Hematopoietic multipotent progenitor cell treated with erythropoietin and hydrocortisone succinate and interleukin-3 and kit ligand, for 8 days (in vitro differentiated cells): Measurements from ENCODE around the gene MEGF11.
A peak's percentile ranks its signal among the peaks of the same experiment; 100 is the strongest.
"Not testable (repeated sequence)": the region's sequence is repeated elsewhere in the genome, so short reads cannot be mapped to it uniquely, and the experiment has no call there.

Experiments used
- DNase-seq: peaks from one replicate; pipeline ENCODE4 v3.0.0-alpha.2; 2015

The MEGF11 gene

DNA sequence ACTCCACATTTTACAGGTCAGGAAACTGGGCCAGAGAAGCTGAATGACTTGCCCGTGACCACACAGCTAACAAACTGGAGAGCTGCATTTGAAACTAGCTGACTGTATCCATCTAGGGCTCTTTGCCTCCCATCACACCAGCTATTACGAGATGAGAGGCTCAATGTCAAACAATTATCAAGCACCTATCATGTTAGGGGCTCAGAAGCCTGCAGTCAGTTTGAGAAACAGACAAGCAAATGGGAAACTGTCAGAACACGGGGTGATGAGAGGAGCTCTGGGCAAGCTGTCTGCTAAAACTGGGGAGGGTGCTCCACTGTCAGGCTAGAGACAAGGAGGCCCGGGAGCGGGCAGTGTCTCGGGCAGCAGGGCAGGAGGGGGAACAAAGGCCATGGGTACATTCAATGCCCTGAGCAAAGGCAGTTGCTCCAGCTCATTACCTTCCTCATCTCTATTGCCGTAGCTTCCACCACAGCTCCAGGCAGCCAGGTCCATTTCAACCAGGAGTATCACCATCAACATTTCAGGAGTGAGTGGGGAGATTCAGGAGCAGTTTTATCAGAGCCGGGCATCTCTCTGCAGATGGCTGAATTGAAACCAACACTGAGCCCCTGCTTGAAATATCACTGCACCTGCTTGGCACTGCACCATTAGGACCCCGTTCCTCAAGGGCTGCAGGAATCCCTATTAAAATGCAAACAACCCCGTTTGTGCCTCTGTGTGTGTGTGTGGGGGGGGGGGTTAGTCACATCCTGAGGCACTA is 261.6 kb downstream of the MEGF11 start:
- DNase-seq: no peak

DNA sequence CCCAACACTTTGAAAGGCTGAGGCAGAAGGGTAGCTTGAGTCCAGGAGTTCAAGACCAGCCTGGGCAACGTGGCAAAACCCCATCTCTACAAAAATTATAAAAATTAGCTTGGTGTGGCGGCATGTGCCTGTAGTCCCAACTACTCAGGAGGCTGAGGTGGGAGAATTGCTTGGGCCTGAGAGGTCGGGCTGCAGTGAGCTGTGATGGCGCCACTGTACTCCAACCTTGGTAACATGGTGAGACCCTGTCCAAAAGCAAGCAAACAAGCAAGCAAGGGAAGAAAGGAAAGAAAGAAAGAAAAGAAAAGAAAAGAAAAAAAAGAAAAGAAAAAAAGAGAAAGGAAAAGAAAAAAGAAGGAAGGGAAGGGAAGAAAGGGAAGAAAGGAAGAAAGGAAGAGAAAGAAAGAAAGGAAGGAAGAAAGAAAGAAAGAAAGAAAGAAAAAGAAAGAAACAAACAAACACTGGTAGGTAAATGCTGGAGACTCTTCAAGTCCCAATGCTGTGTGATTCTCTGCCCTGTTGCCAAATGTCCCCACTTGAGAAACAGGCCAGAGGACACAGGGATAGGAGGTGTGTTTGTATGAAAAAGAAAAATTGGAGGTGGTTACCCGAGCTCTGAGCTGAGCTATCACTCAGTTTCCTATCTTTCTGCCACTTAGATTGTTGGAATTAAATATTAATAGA is 263.1 kb downstream of the MEGF11 start:
- DNase-seq: no peak

DNA sequence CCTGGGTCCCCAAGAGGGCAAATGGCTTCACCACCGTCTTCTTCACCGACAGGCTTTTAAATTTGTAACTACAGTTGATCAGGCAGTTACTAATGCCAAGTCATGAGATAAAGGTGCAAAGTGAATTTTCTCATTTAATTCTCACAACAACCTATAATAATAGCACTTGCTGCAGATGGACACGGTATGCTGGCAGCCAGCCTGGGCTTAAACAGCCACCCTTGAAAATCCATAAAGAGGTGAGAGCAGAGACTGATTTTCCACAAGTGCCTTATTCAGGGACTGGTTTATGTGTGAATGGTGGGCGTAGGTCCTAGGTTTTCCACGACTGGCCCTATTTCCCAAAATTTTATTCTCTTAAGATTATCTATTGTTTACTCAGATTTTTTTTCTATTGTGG is 266.4 kb downstream of the MEGF11 start:
- no peak for DNase-seq

DNA sequence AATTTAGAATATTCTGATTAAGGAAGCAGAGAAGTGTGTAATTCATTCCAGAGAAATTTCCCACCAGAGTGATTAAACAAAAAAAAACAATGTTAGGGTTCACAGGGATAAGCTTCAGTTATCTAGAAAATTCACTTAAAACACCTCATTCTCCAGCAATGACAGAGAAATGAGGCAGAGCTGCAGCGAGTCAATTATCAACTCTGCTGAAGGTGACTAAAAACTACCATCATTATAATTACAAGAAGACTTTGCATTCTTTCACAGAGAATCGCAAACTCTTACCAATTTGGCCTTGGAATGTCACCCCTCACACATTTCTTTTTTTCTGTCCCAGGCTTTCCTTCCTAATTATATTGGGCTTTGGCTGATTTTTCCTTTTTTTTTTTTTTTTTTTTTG is 267.1 kb downstream of the MEGF11 start:
- DNase-seq: no peak

DNA sequence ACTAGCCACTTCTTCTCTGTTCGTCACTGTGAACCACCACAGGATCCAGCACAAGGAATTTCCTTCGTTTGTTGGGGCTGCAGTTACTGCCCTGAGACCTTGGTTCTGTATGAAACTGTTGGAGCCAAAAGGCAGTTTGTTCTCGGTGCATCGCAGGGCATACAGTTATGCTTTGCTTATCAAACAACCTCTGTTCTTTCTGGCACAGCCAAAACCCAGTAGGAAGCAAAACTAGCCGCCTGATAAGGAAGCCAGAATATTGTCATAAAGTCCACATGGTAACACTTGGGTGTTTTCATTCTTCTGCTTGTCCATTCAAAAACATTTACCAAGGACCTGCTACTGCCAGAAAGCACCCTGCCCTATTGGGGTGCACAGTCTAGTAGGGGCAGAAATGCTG is 268.2 kb downstream of the MEGF11 start:
- DNase-seq: peak; percentile 78

DNA sequence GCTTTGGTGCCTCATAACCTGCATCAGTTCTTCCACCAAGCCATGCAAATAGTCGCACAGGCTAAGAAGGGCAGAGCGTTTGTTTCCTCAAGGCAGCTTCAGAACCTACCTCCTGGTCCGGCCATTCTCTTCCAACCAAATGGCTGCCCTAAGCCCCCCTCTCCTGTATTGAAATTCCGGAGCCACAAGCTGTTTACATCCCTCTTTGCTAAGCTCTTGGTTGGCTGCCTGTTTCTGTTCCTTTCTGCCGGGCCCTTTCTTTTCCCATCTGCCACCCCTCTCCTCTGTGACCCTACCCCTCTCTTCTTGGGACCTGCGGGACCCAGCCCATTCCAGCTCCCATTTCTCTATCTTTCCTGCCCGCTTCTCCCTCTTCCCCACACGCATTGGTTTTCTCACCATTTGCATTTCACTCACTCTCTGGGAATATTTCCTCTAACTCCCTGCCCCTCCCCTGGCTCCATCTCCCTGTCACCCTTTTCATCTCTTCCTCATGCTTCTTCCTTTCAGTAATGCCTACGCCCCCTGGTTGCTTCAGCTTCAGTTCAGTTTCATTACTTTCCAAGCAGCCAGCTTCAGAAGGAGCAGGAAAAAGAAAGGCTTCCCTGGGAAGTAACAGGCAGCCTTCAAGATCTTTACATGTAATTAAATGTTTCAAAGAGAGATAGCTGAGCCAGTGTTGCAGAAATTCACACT is 270.8 kb downstream of the MEGF11 start:
- DNase-seq: no peak

DNA sequence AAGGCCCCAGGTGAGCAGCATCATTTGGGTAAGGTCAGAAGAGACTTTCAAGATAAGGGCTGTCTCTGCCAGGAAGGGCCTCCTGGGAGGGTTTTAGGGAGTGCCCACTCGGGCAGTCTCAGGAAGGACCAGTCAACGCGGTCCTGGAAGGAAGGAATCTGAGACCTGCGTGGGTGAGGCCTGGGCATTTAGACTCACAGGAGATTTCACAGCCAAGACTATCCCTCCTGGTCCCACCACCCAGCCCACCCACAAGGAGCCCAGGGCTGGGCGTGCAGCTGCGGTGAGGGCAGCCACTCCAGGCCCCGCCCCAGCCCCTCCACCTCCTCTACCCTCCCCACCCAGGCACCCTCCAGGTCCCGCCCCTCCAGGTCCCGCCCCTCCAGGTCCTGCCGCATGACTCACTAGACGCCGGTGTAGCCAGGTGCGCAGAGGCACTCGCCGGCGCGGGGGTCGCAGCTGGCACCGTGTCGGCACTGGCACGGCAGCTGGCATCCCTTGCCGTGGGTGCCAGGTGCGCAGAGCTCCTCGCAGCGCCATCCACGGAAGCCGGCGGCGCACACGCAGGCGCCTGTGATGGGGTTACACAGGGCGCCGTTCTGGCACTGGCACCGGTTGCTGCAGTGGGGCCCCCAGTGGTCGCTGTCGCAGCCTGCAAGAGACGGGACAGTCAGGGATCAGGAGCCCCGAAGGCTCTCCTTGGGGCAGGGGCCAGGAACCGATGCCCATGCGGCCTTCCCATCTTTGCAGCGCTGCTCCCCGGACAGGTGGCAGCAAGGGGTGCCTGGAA is 271.5 kb downstream of the MEGF11 start:
- DNase-seq: peak; percentile 17

DNA sequence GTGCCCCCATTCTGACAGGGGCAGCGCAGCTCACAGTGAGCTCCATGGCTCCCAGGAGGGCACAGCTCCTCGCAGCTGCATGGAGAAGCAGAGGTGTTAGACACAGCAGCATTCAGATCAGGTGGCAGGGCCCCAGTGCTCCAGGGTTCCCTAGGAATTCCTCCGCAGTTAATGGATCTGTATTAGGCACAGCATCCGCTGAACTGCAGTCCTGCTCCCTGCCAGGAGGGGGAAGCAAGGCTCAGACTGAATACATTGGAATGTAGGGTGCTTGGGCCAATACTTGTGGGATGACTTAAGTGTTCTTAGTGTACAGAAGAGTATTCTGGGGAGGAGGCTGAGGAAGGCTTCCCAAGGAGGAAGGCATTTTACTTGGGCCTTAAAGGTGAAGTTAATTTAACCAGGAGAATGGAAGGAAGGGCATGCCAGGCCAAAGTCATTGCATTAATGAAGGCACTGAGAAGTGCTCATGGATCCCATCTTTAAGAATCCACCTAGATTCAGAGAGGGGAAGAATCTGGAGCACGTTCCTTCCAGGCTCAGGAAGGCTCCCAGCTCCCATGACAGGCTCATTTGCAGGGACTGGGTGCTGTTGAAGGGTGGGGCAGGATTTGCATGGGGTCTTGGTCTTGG is 272.6 kb downstream of the MEGF11 start:
- DNase-seq: peak; percentile 59

DNA sequence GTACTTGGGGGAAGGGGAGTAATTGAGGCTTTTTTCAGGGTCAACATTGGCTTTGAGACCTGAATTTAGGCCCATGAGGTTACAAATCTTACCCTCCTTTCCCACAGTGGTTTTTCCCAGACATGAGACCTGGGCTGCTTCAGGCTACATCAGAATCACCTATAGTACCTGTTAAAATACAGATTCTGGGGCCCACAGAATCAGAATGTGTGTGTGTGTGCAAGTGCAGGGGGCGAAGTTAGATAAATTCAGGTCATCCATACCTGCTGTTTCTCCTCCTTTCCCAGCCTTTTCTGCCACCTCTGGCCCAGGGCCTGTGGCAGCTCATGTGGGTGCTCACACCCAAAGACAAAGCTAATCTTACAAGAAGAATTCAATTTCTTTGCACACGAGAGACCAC is 273.7 kb downstream of the MEGF11 start:
- no peak for DNase-seq

DNA sequence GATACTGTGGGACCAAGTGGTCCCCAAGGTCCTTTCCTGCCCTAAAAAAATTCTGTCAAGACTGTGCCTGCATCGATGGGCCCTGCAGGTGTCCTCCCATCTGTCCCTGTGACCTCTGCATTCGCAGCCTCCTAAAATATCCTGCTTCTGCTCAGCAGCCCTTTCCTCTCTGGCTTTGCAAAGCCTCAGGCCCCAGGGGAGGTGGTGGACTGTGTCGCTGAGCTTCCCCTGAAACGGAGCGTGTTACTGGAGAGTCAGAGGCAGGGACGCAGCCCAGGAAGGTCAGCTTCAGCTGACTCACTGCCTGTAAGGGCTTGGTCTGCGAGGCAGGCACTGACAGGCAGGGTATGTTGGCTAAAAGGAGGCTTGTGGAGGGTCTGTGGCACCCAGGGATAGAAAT is 274.2 kb downstream of the MEGF11 start:
- no peak for DNase-seq

DNA sequence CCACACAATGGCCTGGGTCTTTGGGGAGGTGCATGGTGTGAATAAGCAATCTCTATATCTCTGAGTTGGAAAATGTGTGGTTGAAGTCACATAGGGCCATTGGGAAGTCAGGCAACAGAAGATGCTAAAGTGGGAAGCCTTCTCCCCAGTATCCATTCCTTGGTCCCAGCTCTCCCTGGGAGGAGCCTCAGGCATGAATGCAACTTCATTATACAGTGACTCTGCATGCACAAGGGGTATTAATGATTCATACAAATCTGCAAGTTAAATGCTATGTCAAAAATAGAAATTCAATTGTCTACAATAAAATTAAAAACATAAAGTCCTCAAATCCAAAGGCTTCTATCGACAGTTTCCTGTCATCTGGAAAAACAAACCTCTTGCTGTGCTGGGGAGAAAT is 275.4 kb downstream of the MEGF11 start:
- no peak for DNase-seq

DNA sequence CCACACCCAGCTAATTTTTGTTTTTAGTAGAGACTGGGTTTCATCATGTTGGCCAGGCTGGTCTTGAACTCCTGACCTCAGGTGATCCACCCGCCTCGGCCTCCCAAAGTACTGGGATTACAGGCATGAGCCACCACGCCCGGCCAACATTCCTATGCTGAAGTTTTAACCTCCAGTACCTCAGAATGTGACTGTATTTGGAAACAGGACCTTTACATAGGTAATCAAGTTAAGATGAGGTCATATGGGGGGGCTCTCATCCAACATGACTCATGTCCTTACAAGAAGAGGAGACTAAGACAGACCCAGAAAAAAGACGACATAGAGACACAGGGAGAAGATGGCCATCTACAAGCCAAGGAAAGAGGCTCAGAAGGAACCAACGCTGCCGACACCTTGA is 277.4 kb downstream of the MEGF11 start:
- DNase-seq: not testable (repeated sequence)

DNA sequence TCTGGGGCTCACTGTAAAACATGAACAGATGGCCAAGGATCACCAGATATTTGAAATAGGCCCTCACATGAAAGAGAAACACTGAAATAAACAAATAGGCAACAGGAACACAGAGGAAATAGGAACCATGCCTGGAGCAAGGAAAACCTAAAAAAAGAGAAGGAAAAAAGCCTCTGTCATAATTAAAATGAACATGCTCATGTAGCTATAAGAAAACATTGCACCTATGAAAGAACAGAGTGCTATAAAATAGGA is 281.9 kb downstream of the MEGF11 start:
- DNase-seq: no peak

DNA sequence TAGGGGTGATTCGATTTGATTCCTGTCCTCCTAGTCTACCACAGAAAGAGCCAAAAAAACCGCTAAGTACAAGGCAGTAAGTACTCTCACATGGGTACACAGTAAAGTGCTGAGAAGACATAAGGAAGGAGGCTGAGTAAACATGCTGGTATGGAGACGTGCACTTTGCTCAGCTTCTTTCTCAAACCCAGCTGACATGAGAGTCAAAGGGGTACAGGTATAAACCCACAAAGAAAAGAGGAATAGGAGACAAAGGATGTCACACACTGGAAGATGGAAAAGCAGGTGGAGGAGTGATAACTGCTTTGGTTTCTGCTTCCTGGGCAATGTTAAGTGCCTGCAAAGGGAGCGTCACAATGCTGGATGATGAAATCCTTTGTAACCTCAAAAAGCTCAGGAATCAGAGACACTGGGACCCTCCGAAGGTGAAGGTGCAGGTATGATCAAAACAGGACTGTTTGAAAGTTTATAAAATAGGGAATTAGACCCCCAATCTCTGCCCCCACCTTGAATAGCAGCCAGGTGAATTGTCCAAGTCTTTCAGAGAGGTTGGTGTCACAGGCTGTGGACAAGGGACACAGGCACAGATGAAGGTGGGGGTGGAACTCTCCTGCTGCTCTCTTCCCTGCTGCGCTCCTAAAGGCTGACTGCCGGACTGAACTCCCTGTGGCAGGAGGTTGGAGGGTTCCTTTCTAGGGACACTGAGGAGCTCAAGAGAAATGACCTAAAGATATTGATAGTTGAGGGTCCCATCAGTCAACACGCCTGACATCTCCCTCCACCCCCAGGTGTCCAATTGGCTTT is 282.4 kb downstream of the MEGF11 start:
- no peak for DNase-seq

DNA sequence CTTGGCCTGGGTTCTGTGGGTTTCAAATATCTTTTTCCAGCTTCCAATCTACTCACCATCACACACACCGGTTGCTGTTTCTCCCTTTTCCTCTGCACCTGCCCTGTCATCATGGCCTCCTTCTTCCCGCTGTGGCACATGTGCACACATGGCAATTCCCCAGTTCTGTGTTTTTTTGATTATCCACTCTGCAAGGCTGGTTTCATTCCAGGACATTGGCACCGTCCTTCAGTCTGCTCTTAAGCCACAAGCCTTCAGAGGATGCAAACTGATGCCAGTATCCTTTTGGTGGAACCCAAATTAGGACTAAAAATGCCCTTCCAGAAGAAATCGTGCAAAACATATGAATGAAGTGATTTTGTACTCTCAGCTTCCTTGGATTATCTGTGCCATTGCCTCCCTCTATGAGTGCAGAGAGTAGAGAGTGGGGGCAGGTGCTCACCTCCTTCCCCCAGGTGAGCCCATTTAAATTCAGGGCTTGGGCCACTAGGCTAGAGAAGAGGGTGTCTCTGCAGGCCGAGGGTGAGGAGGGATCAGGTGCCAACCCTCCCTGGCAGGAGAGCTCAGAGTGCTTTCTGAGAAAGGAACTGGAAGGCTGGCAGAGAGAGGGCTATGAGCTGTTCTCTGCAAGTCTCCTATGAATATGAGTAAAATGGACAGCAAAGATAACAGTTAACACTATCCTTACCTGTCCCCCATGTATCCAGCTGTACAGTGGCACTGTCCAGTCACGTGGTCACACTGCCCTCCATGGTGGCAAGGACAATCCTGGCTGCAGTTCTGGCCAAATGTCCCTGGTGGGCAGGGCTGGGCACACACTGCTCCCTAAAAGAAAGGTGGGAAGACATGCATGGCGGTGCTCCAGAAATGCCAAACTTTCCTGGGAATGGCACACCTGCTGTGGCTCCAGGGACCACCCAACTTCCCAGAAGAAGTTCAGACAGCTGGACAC is 283.4 kb downstream of the MEGF11 start:
- no peak for DNase-seq

DNA sequence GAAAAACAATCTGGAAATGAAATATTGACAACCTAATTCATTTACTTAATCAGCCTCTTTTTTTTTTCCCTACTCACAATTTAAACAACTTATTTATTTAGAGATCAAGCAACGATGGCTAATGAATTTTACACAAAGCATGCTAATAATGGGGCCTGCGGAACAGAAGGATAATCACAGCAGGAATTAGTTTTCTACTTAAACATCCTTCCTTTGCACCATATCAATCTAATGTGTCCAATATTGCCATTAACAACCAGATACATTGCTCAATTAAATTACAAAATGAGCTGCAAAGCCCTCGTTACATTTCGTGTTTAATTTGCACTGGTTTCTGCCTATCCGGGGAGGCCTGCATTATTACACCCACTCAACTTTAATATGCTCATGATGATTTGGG is 285.0 kb downstream of the MEGF11 start:
- no peak for DNase-seq

DNA sequence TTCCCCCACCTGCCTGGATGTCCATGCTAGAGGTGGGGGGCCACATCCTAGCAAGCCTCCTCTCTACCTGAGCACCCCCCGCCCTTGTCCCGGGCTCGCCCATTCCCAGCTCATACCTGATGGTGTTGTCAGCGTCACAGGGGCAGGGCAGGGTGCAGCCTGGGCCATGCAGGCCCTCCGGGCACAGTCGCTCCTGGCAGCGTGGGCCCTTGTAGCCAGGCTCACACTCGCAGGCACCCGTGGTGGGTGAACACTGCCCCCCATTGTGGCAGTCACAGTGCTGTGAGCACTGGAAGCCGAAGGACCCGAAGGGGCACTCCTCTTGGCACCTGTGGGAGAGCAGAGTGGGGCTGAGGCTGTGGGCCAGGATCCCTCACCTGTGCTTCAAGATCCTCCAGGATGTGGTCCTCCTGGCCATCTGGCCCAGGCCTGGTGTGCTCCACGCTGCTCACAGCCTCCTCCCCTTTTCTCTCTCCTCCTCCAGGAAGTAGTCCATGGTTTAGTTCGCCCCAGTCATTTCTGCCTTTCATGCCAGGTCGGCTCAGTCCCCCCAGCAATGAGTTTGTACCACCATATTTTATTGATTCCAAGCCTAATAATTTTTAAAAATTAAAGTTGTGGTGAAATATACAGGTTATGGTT is 288.6 kb downstream of the MEGF11 start:
- DNase-seq: no peak

DNA sequence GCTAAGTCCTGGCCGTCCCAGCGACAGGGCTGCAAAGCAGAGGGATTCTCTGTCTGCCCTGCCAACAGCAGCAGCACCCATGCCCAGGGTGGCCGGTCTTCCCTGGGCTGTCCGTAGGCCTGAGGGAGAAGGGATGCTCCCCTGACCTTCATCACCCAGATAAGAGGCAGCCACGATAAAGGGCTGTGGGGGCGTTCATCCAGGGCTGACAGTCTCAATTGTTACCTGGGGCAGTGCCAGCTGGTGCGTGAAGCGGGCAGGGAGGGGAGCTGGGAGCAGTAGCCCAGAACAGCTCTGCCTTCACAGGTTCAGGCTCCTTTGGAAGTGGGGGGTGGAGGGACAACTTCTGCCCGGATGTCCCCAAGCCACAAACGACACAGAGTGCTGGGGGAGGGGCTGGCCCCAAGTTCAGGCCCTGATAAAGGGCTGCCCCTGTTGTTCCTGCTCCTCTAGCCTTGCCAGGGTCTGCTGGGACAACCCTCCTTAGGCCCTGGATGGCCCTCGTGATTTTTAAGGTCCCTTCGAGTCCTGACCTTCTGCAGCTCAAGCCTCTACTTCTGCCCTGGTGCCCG is 289.6 kb downstream of the MEGF11 start:
- DNase-seq: no peak

DNA sequence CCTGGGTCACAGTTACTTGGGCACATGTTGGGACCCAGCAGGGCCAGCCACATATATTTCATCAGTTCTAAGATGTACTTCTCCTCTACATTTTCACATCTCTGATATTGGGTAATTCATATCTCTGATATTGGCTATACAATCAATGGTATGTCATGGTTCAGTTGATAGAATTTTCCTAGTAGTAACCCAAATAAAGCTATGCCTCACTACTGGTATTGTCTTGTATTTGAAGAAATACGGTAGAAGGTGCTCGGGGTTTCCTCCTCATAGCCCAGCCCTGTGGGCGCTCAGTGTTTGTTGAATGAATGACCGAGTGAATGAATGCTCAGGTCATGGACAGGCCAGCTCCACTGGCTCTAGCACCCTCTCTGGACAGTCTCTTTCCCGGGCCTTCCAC is 290.2 kb downstream of the MEGF11 start:
- DNase-seq: no peak

DNA sequence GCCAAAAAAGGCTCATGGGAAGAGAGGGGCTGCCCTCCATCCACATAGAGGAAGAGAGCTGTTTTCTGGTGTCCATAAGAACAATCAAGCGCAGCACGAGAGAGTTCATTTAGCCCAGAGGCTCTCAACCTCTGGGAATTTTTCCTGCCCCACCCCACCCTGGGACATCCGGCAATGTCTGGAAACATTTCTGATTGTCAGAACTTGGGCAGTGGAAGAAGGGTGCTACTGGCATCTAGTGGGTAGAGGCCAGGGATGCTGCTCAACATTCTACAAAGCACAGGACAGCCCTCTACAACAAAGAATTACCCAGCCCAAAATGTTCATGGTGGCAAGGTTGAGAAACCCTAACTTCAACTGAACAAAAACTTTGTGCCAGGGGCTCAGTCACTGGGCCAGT is 291.4 kb downstream of the MEGF11 start:
- DNase-seq: no peak
